HG03108 (cell line): ENCODE measurements around the gene IBA57.
"Not testable (repeated sequence)": the region's sequence is repeated elsewhere in the genome, so short reads cannot be mapped to it uniquely, and the experiment has no call there.

ENCODE experiments used
- ATAC-seq: cut with Tn5 transposase; IDR thresholded peaks from one replicate; pipeline ENCODE4 v1.9.1; 2021; ENCODE audit warnings: moderate library complexity; ENCODE audit not compliant: unreplicated experiment

IBA57 gene

DNA sequence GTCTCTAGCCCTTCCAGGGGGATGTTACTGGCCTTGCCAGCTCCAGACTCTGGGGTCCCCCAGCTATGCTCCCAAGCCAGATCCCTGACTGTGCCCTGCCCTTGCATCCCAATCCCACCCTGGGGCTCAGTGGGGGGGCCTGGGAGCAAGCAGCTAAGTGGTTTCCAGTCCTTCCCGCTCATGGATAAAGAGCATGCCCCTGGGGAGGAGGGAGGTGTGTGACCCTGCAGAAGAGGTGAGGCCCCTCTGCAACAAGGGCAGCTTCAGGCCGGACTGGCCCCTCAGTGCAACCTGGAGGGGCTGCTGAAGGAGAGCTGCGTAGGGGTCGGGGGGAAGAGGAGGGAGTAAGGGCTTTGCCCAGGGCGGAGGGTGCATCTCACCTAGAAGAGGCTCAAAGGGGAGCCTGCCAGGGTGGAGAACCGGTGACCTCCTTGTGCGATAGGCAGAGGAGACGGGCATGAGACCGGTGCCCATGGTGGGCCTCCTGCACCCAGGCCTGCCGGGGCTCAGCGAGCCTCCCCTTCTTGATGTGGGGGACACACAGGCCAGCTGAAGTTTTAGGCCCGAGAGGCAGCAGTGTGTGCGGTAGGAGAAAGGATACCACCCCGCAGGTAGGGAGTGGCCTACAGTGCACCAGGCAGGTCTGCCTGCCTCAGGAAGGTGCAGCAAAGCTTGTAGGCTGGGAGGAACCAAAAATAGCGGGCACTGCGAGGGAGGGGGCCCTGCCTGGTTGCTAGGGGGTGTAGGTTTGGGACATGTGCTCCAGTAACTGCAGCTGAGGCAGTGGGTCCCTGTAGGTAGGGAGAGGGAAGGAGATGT is 45.3 kb downstream of the IBA57 start:
- ATAC-seq: no peak

DNA sequence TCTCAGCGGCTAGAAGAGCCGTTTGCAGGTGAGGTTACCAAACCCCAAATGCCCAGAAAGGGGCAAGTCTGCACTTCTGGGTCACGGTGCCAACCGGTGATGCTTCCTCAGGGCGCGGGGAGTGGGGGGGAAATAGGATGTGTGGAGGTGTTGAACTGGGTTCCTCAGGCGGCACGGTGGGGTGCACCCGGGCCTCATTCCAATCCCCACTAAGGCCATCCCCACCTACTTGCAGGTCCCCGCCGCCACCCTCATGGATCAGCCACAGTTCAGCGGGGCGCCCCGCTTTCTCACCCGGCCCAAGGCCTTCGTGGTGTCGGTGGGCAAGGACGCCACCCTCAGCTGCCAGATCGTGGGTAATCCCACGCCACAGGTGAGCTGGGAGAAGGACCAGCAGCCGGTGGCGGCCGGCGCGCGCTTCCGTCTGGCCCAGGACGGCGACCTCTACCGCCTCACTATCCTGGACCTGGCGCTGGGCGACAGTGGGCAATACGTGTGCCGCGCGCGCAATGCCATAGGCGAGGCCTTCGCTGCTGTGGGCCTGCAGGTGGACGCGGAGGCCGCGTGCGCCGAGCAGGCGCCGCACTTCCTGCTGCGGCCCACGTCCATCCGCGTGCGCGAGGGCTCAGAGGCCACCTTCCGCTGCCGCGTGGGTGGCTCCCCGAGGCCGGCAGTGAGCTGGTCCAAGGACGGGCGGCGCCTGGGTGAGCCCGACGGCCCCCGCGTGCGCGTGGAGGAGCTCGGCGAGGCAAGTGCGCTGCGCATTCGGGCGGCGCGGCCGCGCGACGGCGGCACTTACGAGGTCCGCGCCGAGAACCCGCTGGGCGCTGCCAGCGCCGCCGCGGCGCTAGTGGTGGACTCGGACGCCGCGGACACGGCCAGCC is 46.2 kb downstream of the IBA57 start:
- ATAC-seq: no peak

GRCh38 chr1:228212415-228212965 is 46.9 kb downstream of the IBA57 start:
- no peak for ATAC-seq

- peak; percentile 92 for ATAC-seq
These were observed 47.6 kb downstream of the IBA57 start for GRCh38 chr1:228212966-228213844.

DNA sequence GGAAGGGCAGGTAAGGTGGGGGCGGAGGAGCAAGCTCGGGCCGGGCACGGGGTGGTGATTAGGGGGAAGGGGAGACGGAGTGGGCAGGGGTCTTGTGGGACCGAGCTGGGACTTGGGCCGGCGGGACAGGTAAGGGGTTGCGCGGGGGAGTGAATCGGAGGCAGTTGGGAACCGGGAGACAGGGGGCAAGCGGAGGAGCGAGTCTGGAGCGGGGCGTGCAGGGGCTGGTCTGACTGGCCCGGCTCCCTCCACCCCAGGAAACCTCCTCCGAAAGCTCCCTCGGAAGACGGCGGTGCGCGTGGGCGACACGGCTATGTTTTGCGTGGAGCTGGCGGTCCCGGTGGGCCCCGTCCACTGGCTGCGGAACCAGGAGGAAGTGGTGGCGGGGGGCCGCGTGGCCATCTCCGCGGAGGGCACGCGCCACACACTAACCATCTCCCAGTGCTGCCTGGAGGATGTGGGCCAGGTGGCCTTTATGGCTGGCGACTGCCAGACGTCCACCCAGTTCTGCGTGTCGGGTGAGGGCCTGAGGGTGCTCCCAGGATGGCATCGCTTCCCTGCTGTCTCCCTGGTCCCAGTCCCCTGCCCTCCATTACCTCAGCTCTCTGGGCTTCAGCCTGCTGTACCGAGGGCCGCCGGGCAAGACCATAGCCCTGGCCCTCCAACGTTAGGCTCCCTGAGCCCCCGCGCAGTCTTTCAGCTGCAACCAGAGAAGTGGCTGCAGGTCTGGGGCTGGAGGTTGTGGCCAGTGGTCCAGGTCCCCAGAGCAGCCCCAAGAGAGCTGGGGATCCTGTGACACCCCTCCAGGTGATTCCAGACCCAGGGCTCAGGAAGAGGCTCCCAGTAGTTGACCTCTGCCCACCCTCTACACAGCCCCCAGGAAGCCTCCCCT is 48.6 kb downstream of the IBA57 start:
- no peak for ATAC-seq

- ATAC-seq: no peak
These were observed 49.5 kb downstream of the IBA57 start for GRCh38 chr1:228214921-228215662.

- no peak for ATAC-seq
These were observed 50.1 kb downstream of the IBA57 start for GRCh38 chr1:228215663-228216116.

- no peak for ATAC-seq
These were observed 51.0 kb downstream of the IBA57 start for GRCh38 chr1:228216371-228217320.

GRCh38 chr1:228217551-228218344 is 52.1 kb downstream of the IBA57 start:
- ATAC-seq: no peak

- no peak for ATAC-seq
These were observed 53.1 kb downstream of the IBA57 start for GRCh38 chr1:228218513-228219244.

GRCh38 chr1:228219245-228219961 is 53.8 kb downstream of the IBA57 start:
- no peak for ATAC-seq

DNA sequence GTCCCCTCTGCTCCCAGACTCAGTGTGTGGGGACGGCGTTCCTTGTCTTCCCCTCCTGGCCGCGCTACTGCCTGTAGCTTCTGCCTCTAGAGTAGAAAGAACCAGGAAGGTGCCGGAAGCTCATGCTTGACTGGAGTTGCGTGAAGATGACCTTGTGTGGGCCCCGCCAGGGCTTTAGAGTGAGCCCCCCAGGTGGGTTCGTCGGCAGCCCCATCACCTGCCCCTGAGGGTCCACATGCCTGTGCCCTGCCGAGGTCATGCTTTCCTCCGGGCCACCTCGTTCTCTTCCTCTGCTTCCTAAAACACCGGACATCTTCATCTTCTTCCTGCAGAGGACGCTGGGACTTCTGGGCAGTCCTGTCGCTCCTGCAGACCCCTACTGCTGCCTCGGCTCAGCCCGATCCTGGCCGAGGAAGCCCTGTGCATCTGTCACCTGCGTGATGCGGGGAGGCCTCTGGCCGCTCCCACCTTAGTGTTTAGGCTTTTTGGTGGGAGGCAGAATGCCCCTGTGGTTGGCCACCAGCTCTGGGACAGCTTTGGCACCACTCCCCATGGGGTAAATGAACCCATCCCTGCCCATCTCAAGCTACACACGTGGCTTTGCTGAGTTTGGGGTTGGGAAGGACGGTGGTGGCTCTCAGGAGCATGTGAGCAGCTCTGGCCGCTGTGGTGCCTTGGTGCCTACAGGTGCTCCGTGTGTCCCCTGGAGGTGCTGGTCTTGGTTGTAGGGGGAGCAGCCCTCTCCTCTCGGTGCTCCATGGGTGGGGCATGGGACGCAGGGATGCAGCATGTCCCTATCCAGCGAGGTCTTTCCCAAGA is 54.6 kb downstream of the IBA57 start:
- no peak for ATAC-seq

DNA sequence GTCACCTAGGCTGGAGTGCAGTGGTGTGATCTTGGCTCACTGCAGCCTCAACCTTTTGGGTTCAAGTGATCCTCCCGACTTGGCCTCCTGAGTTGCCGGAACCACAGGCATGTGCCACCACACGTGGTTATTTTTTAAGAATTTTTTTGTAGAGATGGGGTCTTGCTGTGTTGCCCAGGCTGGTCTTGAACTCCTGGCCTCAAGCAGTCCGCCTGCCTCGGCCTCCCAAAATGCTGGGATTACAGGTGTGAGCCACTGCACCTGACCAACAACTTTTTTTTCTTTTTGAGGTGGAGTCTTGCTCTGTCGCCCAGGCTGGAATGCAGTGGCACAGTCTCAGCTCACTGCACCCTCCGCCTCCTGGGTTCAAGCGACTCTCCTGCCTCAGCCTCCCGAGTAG is 55.5 kb downstream of the IBA57 start:
- not testable (repeated sequence) for ATAC-seq

GRCh38 chr1:228222548-228222947 is 56.9 kb downstream of the IBA57 start:
- no peak for ATAC-seq
